Measurements from ENCODE around the gene GRWD1. TPM values are rescaled to one million over a fixed set of nuclear protein-coding genes. Genes with fewer than 3 reads are reported as not detected.
A peak's percentile ranks its signal among the peaks of the same experiment; 100 is the strongest.

Gene GRWD1
- total RNA-seq, 2 donors from 2014 or later, result 26.2 to 39.7 TPM

DNA sequence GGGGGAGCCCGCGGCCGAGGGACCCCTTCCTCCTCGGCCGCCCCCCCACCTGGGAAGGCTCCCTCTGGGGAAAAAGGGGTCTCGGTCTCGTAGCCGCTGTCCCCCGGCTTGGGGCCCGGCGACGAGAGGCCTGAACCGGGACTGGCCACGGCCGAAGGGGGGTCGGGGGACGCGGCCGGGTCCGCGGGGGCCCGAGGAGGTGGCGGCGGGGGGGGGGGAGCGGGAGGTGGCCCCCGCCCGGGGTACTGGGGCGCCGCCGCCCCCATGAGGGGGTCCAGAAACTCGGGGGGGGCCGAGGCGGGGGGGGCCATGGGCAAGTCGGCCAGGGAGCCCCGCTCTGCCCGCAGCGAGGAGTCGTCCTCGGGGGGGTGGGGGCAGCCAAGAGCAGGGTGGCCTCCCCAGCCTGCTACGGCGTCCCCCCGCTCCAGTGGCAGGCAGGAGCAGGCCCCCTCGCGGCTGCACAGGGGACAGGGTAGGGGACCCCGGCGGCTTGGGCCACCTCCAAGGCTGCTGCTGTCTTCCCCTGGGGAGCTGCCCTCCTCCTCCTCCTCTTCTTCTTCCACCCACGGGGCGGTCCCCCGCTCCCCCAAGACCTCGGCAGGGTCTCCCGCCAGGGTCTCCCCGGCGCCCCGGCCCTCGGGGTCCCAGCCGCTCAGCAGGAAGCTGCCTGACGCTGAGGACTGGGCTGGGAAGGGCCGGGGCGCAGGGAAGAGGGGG lies 53.0 kb downstream of the GRWD1 start:
- WGBS, result 64% methylated on average over 40 of the region's 59 CpGs
- intact Hi-C loops (cut with DNase I), result no loop called here
- no peaks in the 10 kb centered on the region for H3K36me3 ChIP-seq
- no peak overlapping the region for H3K27ac ChIP-seq
- H3K9me3 ChIP-seq, result no peaks in the 10 kb centered on the region
- H3K4me1 ChIP-seq (replicated peaks), result peaks cover 9% of the 10 kb centered on the region
- H3K27me3 ChIP-seq (replicated peaks; ENCODE audit: insufficient read depth), result no peaks in the 10 kb centered on the region
- no peak for DNase-seq (ENCODE audit: low spot score)
- H3K4me3 ChIP-seq, result peak overlapping the region in 1 of 2 donors; percentile 2
- TF ChIP-seq POLR2AphosphoS5 (IDR thresholded peaks at IDR 0.05), result no peak
- TF ChIP-seq POLR2A (IDR thresholded peaks at IDR 0.05), result no peak
- no peak for TF ChIP-seq CTCF (IDR thresholded peaks at IDR 0.05)

GRCh38 chr19:48499316-48500090 lies 53.7 kb downstream of the GRWD1 start:
- no peak for DNase-seq (ENCODE audit: low spot score)
- Histone ChIP-seq H3K9me3 (no peaks in the 10 kb centered on the region), H3K4me1 (replicated peaks) (peaks cover 9% of the 10 kb centered on the region), H3K27ac (no peak overlapping the region), H3K36me3 (no peaks in the 10 kb centered on the region), H3K27me3 (replicated peaks; ENCODE audit: insufficient read depth) (no peaks in the 10 kb centered on the region), H3K4me3 (peak overlapping the region in 1 of 2 donors; percentile 2)
- TF ChIP-seq CTCF (IDR thresholded peaks at IDR 0.05), result no peak
- no peak for TF ChIP-seq POLR2AphosphoS5 (IDR thresholded peaks at IDR 0.05)
- TF ChIP-seq POLR2A (IDR thresholded peaks at IDR 0.05), result no peak
- intact Hi-C loops (cut with DNase I), result no loop called here
- 64% methylated on average over 44 of the region's 44 CpGs for WGBS

GRCh38 chr19:48500830-48501493 lies 55.2 kb downstream of the GRWD1 start:
- TF ChIP-seq CTCF (IDR thresholded peaks at IDR 0.05) (no peak), POLR2A (IDR thresholded peaks at IDR 0.05) (no peak), POLR2AphosphoS5 (IDR thresholded peaks at IDR 0.05) (no peak)
- no peak for DNase-seq (ENCODE audit: low spot score)
- peaks cover 9% of the 10 kb centered on the region for H3K4me1 ChIP-seq (replicated peaks)
- intact Hi-C loops (cut with DNase I), result no loop called here
- no peaks in the 10 kb centered on the region for H3K9me3 ChIP-seq
- no peaks in the 10 kb centered on the region for H3K36me3 ChIP-seq
- WGBS, result 64% methylated on average over 18 of the region's 32 CpGs
- H3K27me3 ChIP-seq (replicated peaks; ENCODE audit: insufficient read depth), result no peaks in the 10 kb centered on the region
- H3K4me3 ChIP-seq, result peak overlapping the region; percentile 27 to 33
- peak overlapping the region; percentile 56 to 69 for H3K27ac ChIP-seq

DNA sequence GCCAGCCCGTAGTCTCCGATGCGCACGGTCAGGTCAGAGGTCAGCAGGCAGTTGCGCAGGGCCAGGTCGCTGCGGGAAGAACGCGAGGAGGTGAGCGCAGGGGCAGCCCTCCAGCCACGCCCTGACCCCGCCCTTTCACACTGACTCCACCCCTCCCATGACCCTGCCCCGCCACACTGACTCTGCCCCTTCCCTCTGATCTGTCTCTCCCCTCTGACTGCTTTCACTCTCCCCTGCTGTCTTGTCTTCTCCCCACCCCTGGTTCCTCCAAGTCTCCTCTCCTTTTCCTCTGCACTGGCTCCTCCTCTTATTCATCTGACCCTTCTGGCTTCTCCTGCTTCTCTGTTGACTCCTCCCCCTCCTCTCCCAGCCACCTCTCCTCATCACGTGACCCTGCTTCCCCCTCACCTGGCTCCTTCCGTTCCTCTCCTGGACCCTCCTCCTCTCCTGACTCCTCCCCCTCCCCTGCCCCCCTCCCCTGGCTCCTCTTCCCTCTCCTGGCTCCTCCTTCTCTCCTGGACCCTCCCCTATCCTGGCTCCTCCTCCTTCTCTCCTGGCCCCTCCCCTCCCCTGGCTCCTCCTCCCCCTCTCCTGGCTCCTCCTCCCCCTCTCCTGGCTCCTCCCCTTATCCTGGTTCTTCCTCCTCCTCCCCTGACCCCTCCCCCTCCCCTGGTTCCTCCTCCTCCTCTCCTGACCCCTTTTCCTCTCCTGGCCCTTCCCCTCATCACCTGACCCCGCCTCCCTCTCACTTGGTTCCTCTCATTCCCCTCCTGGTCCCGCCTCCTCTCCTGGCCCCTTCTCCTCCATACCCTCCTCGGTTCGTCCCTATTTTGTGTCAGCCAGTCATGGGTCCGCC lies 55.9 kb downstream of the GRWD1 start:
- intact Hi-C loops (cut with DNase I), result no loop called here
- H3K27me3 ChIP-seq (replicated peaks; ENCODE audit: insufficient read depth), result no peaks in the 10 kb centered on the region
- peak overlapping the region; percentile 27 to 33 for H3K4me3 ChIP-seq

More for the DNA sequence above, 55.9 kb downstream of the GRWD1 start:
- Histone ChIP-seq H3K27ac (peak overlapping the region; percentile 56 to 69), H3K9me3 (no peaks in the 10 kb centered on the region), H3K36me3 (no peaks in the 10 kb centered on the region), H3K4me1 (replicated peaks) (peaks cover 9% of the 10 kb centered on the region)
- 4% methylated on average over 19 of the region's 20 CpGs for WGBS
- peak; percentile 98 for DNase-seq (ENCODE audit: low spot score)
- TF ChIP-seq POLR2AphosphoS5 (IDR thresholded peaks at IDR 0.05) (peak; percentile 73), POLR2A (IDR thresholded peaks at IDR 0.05) (peak; percentile 70), CTCF (IDR thresholded peaks at IDR 0.05) (no peak)
